Subcutaneous adipose tissue (tissue), 4 donors: ENCODE data around the gene GAN. TPM values are rescaled to one million over a fixed set of nuclear protein-coding genes. Genes with fewer than 3 reads are reported as not detected.

Experiments used
- CTCF ChIP-seq: fragments of 450-650 bp; IDR thresholded peaks from one replicate; pipeline ENCODE4 v1.5.1; 2016; ENCODE audit warnings: low read depth, mild to moderate bottlenecking, control low read depth, antibody characterized with exemption, moderate library complexity
- total RNA-seq, 4 donors: library from RNA; depleted of rRNA; stranded (reverse); fragments of >200 nt; gene quantifications; one replicate each; pipeline ENCODE4 v1.1.0, GENCODE V29; 2016

Gene GAN
- total RNA-seq, 4 donors from 2014 or later: 7.5 to 9.5 (median 9.4) TPM

- no peak for TF ChIP-seq CTCF
Observed at GRCh38 chr16:81275795-81276194, 39.0 kb upstream of the GAN start.

- TF ChIP-seq CTCF: no peak
Observed at GRCh38 chr16:81276323-81276722, 38.4 kb upstream of the GAN start.

GRCh38 chr16:81277541-81278080 lies 37.2 kb upstream of the GAN start:
- TF ChIP-seq CTCF: no peak

- no peak for TF ChIP-seq CTCF
Observed at GRCh38 chr16:81278526-81278925, 36.2 kb upstream of the GAN start.

- no peak for TF ChIP-seq CTCF
Observed at GRCh38 chr16:81279392-81279791, 35.4 kb upstream of the GAN start.

GRCh38 chr16:81280393-81280792 lies 34.4 kb upstream of the GAN start:
- TF ChIP-seq CTCF: no peak

GRCh38 chr16:81283044-81283443 lies 31.7 kb upstream of the GAN start:
- TF ChIP-seq CTCF: no peak
